ENCODE results near the gene TOMM6.

Gene TOMM6

DNA sequence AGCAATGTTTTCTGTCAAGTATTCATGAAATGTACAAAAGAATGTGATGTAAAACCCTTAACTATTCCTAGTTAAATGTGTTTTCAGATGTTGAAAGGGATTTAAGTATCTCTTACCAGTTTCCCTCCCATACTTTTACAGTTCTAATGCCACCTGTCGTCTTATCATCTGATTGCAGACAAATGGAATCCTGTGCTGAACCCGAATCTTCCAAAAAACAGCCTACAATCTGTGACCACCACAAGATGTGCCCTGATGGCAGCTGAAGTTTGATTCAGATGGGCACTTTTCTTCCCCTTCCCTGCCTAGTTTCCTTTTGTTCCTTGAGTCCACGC is 1.9 kb downstream of the TOMM6 start:
- TF ChIP-seq, protein P1, sequence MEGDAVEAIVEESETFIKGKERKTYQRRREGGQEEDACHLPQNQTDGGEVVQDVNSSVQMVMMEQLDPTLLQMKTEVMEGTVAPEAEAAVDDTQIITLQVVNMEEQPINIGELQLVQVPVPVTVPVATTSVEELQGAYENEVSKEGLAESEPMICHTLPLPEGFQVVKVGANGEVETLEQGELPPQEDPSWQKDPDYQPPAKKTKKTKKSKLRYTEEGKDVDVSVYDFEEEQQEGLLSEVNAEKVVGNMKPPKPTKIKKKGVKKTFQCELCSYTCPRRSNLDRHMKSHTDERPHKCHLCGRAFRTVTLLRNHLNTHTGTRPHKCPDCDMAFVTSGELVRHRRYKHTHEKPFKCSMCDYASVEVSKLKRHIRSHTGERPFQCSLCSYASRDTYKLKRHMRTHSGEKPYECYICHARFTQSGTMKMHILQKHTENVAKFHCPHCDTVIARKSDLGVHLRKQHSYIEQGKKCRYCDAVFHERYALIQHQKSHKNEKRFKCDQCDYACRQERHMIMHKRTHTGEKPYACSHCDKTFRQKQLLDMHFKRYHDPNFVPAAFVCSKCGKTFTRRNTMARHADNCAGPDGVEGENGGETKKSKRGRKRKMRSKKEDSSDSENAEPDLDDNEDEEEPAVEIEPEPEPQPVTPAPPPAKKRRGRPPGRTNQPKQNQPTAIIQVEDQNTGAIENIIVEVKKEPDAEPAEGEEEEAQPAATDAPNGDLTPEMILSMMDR (conservative IDR thresholded peaks at IDR 0.05; ENCODE audit: low read depth, low read length): no peak
- H3K4me3 ChIP-seq (ENCODE audit: low read depth, low read length): no peak overlapping the region
- no peak for DNase-seq (ENCODE audit: low read depth)

DNA sequence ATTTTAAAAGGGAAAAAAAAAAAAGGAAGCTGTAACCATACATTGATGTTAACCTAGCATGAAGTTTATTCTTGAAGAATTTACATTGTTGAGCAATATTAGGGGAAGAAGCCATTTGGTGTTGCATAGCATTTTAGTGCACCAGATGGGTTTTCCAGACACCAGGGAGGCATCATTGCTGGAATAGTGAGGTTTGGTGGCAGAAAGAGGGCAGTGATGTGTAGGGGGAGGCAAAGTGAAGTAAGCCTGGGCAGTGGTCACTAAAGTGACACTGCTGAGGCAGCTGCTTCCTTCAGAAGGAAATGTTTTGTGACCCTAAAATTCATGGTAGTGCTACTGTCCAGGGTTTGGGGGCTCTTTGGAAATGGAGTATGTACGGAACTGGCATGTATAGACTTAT is 2.6 kb downstream of the TOMM6 start:
- no peak for DNase-seq (ENCODE audit: low read depth)
- no peak overlapping the region for H3K4me3 ChIP-seq (ENCODE audit: low read depth, low read length)
- TF ChIP-seq, protein P1 (conservative IDR thresholded peaks at IDR 0.05; ENCODE audit: low read depth, low read length): no peak

DNA sequence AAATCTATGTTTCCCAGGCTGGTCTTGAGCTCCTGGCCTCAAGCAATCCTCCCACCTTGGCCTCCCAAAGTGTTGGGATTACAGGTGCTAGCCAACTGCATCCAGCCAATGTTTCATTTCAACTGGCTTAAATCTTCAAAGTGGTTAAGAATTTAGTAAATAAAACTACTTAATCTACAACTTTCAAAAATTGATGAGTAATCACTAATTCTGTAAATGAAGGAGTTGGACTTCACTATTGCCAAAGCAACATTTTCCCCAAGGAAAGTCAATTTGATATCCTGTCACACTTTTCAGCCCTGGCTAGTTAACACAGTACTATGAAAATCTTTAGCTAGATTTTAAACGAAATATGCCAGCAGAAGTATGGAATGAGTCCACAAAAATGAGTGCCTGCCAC is 3.8 kb downstream of the TOMM6 start:
- TF ChIP-seq, protein P1 (conservative IDR thresholded peaks at IDR 0.05; ENCODE audit: low read depth, low read length): no peak
- no peak overlapping the region for H3K4me3 ChIP-seq (ENCODE audit: low read depth, low read length)
- DNase-seq (ENCODE audit: low read depth): no peak

DNA sequence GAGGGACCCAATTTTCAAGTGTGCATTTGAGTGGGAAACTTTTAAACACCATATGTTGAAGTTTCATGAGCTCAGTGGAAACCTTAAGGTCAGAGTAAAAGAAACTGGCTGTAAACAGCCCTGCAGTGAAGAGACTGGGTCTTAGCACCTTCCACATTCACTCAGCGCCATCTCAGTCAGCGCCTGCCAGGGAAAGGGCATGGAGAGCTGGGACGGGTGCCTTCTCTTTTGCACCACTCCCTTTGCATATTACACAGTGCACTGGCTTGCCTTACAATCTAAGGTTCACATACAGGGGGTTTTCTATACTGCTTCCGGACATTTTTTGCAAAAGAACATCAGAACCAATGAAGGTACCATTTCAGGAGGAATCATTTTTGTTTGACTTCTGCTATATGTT is 4.5 kb downstream of the TOMM6 start:
- H3K4me3 ChIP-seq (ENCODE audit: low read depth, low read length): no peak overlapping the region
- no peak for DNase-seq (ENCODE audit: low read depth)
- TF ChIP-seq, protein P1 (conservative IDR thresholded peaks at IDR 0.05; ENCODE audit: low read depth, low read length): no peak

DNA sequence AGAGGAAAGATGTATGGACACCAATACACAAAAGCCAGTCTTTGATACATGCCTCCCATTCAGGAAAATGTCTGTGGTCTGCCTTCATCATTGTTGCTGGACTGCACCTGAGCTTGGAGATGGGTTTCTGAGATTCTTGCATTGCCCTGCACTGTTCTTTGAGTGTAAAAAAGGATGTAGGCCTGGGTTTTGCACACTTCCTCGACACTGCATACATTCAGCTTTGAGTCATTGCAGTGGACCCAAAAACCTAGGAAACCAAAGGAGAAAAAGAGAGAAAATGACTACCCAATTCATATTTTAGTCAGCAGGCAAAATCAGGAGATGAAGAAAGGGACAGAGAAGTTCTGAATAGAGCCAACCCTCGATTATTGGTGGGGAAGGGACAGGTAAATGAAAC is 9.0 kb downstream of the TOMM6 start:
- TF ChIP-seq, protein P1 (conservative IDR thresholded peaks at IDR 0.05; ENCODE audit: low read depth, low read length): no peak
- no peak overlapping the region for H3K4me3 ChIP-seq (ENCODE audit: low read depth, low read length)
- DNase-seq (ENCODE audit: low read depth): no peak

DNA sequence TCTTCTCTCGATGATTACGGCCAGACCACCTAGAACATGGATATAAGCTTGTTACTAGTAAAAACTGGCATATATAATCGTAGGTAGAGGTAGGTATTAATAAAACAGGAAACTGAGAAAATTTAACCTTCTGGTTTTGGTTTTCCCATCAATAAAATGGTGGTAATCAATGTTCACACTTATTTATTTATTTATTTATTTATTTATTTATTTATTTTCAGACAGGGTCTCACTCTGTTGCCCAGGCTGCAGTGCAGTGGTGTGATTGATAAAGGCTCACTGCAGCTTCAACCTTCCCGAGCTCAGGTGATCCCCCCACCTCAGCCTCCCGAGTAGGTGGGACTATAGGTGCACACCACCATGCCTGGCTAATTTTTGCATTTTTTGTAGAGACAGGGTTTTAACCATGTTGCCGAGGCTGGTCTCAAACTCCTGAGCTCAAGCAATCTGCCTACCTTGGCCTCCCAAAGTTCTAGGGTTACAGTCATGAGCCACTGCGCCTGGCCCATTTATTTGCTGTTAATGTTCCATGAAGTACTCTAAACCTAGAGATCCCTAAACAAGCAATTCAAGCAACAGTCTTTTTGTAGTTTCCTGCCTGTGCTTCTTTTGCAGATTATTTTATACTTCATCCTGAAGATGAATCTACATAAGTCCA is 11.5 kb downstream of the TOMM6 start:
- TF ChIP-seq, protein P1 (conservative IDR thresholded peaks at IDR 0.05; ENCODE audit: low read depth, low read length): no peak
- H3K4me3 ChIP-seq (ENCODE audit: low read depth, low read length): no peak overlapping the region
- DNase-seq (ENCODE audit: low read depth): no peak

DNA sequence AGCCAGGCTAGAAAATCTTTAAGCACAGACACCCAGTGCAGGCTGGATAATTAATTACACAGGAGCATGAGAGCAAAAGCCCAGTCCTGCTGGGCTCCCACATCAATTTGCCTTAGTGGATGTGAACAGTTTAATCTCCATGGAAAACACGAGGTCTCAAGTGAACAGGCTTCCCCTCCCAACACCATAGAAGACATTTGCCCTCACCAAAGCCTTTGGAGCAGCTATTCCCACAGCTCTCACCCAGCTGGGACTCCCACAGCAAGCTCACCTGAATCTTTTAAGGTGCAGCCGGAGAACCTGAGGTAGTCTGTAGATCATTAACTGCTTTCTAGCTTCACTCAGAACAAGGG is 12.0 kb downstream of the TOMM6 start:
- DNase-seq (ENCODE audit: low read depth): no peak
- no peak overlapping the region for H3K4me3 ChIP-seq (ENCODE audit: low read depth, low read length)
- TF ChIP-seq, protein P1 (conservative IDR thresholded peaks at IDR 0.05; ENCODE audit: low read depth, low read length): no peak

All from choroid plexus epithelial cell (primary cell).